ENCODE results near the gene CCL17.

CCL17 gene

DNA sequence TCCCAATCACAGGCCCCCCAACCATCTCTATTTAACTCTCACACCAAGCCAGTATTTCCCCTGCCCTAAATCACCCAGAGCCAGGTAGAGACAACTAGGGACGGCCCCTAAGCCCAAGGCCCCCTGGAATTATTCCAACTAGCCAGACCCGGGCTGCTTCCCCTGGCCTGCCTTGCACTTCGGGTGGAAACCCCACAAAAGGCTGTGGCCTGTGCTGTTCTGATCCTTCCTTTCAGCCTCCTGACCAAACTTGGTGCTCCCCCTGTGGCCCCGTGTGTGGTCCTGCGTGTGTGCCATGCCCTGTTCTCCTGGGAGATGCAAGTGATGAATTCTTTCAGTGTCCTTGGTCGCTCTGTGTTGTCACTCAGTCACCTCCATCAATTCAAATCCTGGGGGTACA, 14.9 kb downstream of the CCL17 start:
- in situ Hi-C loops (cut with MboI; ENCODE audit: low pct_unique_long_range_greater_than_20kb, low sequenced_read_pairs, unreplicated experiment): loop anchor here (5.0 to 25.0 kb wide), 2 partner anchors 117 to 332 kb away; partner anchors contain the start of gene CPNE2

DNA sequence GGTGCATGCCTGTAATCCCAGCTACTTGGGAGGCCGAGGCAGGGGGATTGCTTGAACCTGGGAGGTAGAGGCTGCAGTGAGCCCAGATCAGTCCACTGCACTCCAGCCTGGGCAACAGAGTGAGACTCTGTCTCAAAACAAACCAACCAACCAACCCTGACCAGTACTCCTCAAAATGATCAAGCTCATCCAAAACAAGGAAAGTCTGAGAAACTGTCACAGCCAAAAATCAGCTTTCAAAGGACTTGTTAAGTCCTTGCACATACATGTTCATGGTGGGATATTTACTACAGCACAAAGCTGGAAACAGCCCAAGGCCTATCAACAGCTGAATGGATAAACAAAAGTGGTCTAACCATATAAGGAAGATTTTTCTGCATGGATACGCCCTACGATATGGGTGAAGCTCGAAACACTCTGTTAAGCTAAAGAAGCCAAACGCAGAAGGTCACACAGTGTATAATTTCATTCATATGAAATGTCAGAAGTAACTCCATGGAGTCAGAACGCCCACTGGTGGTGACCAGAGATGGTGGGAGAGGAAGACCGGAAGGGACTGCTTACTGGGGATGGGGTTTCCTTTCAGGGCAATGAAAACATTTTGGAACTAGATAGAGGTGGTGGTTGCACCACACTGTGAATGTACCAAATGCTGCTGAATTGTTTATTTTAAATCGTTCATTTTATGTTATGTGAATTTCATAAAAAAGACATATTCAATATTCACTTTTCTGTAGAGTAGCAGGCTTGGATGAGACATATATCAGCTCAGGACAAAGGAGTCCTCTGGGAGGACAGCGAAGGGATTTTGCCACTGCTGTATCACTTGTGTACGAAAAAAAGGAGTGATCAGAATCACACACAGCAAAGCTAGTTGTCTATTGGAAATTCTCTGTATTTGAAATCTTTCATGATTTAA, 17.7 kb downstream of the CCL17 start:
- no peak for DNase-seq (ENCODE audit: low spot score)
- in situ Hi-C loops (cut with MboI; ENCODE audit: low pct_unique_long_range_greater_than_20kb, low sequenced_read_pairs, unreplicated experiment): loop anchor here (25.0 kb wide), 1 partner anchor 335 kb away; the partner anchor contains the start of gene CPNE2
- TF ChIP-seq, protein P1, sequence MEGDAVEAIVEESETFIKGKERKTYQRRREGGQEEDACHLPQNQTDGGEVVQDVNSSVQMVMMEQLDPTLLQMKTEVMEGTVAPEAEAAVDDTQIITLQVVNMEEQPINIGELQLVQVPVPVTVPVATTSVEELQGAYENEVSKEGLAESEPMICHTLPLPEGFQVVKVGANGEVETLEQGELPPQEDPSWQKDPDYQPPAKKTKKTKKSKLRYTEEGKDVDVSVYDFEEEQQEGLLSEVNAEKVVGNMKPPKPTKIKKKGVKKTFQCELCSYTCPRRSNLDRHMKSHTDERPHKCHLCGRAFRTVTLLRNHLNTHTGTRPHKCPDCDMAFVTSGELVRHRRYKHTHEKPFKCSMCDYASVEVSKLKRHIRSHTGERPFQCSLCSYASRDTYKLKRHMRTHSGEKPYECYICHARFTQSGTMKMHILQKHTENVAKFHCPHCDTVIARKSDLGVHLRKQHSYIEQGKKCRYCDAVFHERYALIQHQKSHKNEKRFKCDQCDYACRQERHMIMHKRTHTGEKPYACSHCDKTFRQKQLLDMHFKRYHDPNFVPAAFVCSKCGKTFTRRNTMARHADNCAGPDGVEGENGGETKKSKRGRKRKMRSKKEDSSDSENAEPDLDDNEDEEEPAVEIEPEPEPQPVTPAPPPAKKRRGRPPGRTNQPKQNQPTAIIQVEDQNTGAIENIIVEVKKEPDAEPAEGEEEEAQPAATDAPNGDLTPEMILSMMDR (IDR thresholded peaks at IDR 0.05; ENCODE audit: extremely low read depth, insufficient read depth, missing control alignments): peak; percentile 37

More for the DNA sequence above, 14.9 kb downstream of the CCL17 start:
- TF ChIP-seq, protein P1 (IDR thresholded peaks at IDR 0.05; ENCODE audit: extremely low read depth, insufficient read depth, missing control alignments): no peak
- DNase-seq (ENCODE audit: low spot score): no peak

DNA sequence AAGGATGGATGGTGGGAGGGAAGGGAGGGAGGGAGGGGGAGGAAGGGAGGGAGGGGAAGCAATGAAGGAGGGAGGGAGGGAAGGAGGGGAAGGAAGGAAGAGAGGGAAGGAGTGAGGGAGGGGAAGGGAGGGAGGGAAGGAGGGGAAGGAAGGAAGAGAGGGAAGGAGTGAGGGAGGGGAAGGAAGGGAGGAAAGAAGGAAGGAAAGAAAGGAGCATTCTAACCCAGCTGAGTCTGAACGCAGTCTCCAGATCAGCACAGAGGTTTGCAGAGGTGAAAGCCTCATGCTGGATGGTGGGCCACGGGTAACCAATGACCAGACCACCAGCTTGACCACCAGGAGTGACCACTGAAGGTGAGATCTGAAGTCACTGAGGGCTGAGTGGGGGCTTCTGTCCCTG, 18.6 kb downstream of the CCL17 start:
- in situ Hi-C loops (cut with MboI; ENCODE audit: low pct_unique_long_range_greater_than_20kb, low sequenced_read_pairs, unreplicated experiment): loop anchor here (25.0 kb wide), 1 partner anchor 336 kb away; the partner anchor contains the start of gene CPNE2
- TF ChIP-seq, protein P1 (IDR thresholded peaks at IDR 0.05; ENCODE audit: extremely low read depth, insufficient read depth, missing control alignments): no peak
- no peak for DNase-seq (ENCODE audit: low spot score)

DNA sequence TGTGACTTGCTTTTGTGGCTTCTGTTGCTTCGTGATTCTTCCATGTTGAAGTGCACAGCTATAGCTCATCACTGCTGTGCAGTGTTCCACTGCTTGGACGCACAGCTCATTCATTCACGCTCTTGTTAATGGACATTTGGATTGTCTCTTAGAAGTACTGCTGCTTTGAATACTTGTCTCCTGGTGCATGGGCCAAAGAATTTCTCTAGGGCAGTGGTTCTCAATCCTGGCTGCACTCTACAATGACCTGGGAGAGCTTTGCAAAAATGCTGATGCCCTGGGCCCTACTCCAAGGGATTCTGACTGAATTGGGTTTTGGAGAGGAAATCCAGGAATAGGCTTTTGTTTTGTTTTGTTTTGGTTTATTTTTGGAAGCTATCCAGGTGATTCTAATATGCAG, 20.0 kb downstream of the CCL17 start:
- TF ChIP-seq, protein P1 (IDR thresholded peaks at IDR 0.05; ENCODE audit: extremely low read depth, insufficient read depth, missing control alignments): no peak

DNA sequence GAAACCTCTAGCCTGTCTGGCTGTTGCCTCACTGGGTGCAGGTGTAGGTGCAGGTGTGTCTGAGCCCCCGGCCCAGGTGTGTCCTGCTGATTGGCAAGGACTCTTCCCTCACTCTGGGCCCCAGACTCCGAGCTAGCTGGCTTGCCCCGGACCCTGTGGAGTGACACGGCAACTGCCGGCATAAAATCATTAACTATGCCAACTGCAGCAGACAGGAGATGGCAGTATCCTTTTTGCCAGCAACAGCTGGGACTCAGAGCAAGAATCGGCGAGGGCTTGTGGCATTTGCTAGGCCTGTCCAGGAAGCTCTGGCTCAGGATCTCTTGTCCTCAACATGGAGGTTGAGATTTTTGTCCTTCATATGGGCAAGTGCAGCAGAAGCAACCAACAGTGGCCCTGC, 21.8 kb downstream of the CCL17 start:
- no peak for DNase-seq (ENCODE audit: low spot score)
- in situ Hi-C loops (cut with MboI; ENCODE audit: low pct_unique_long_range_greater_than_20kb, low sequenced_read_pairs, unreplicated experiment): no loop called here
- TF ChIP-seq, protein P1 (IDR thresholded peaks at IDR 0.05; ENCODE audit: extremely low read depth, insufficient read depth, missing control alignments): no peak

More for the DNA sequence above, 20.0 kb downstream of the CCL17 start:
- DNase-seq (ENCODE audit: low spot score): no peak
- in situ Hi-C loops (cut with MboI; ENCODE audit: low pct_unique_long_range_greater_than_20kb, low sequenced_read_pairs, unreplicated experiment): loop anchor here (25.0 kb wide), 1 partner anchor 337 kb away; the partner anchor contains the start of gene CPNE2

DNA sequence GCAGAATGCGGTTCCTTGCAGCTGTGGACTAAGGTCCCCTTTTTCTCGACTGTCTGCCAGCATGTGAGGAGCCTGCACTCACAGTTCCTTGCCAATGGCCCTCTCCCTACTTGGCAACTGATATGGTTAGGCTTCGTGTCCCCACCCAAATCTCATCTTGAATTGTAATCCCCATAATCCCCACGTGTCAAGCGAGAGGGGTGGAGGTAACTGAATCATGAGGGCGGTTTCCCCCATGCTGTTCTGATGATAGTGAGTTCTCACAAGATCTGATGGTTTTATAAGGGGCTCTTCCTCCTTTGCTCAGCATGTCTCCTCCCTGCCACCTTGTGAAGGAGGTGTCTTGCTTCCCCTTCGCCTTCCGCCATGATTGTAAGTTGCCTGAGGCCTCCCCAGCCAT, 22.7 kb downstream of the CCL17 start:
- DNase-seq (ENCODE audit: low spot score): no peak
- TF ChIP-seq, protein P1 (IDR thresholded peaks at IDR 0.05; ENCODE audit: extremely low read depth, insufficient read depth, missing control alignments): no peak
- in situ Hi-C loops (cut with MboI; ENCODE audit: low pct_unique_long_range_greater_than_20kb, low sequenced_read_pairs, unreplicated experiment): no loop called here
